Measurements from ENCODE around the gene DSC3. TPM values are rescaled to one million over a fixed set of nuclear protein-coding genes. Genes with fewer than 3 reads are reported as not detected.

The DSC3 gene
- 0.22 TPM for total RNA-seq
- long read RNA-seq: 0 reads

- no peak for DNase-seq (ENCODE audit: low spot score)
Observed at GRCh38 chr18:31042406-31043181, at the start of gene DSC3. DSC3 (minus strand) TSS chr18:31042742; CDS start chr18:31042660, 82 bp downstream.

GRCh38 chr18:31091350-31091749 lies 48.8 kb upstream of the DSC3 start:
- DNase-seq (ENCODE audit: low spot score): no peak

GRCh38 chr18:31088532-31088931 lies 46.0 kb upstream of the DSC3 start:
- no peak for DNase-seq (ENCODE audit: low spot score)

GRCh38 chr18:31079973-31080372 lies 37.4 kb upstream of the DSC3 start:
- no peak for DNase-seq (ENCODE audit: low spot score)

- no peak for DNase-seq (ENCODE audit: low spot score)
Observed at GRCh38 chr18:31077878-31078277, 35.3 kb upstream of the DSC3 start.

- DNase-seq (ENCODE audit: low spot score): no peak
Observed at GRCh38 chr18:31072175-31072574, 29.6 kb upstream of the DSC3 start.

GRCh38 chr18:31070206-31070605 lies 27.7 kb upstream of the DSC3 start:
- DNase-seq (ENCODE audit: low spot score): no peak

GRCh38 chr18:31066266-31066665 lies 23.7 kb upstream of the DSC3 start:
- DNase-seq (ENCODE audit: low spot score): no peak

GRCh38 chr18:31065036-31065773 lies 22.7 kb upstream of the DSC3 start:
- no peak for DNase-seq (ENCODE audit: low spot score)

- DNase-seq (ENCODE audit: low spot score): no peak
Observed at GRCh38 chr18:31064130-31064529, 21.6 kb upstream of the DSC3 start.

GRCh38 chr18:31061945-31062344 lies 19.4 kb upstream of the DSC3 start:
- DNase-seq (ENCODE audit: low spot score): no peak

- DNase-seq (ENCODE audit: low spot score): no peak
Observed at GRCh38 chr18:31058897-31059296, 16.4 kb upstream of the DSC3 start.

GRCh38 chr18:31057917-31058316 lies 15.4 kb upstream of the DSC3 start:
- no peak for DNase-seq (ENCODE audit: low spot score)

- DNase-seq (ENCODE audit: low spot score): no peak
Observed at GRCh38 chr18:31057051-31057450, 14.5 kb upstream of the DSC3 start.

- DNase-seq (ENCODE audit: low spot score): no peak
Observed at GRCh38 chr18:31056296-31056695, 13.8 kb upstream of the DSC3 start.

GRCh38 chr18:31050635-31051034 lies 8.1 kb upstream of the DSC3 start:
- DNase-seq (ENCODE audit: low spot score): no peak

GRCh38 chr18:31049189-31049588 lies 6.6 kb upstream of the DSC3 start:
- DNase-seq (ENCODE audit: low spot score): no peak

- DNase-seq (ENCODE audit: low spot score): no peak
Observed at GRCh38 chr18:31048216-31048615, 5.7 kb upstream of the DSC3 start.

GRCh38 chr18:31046916-31047315 lies 4.4 kb upstream of the DSC3 start:
- DNase-seq (ENCODE audit: low spot score): no peak

GRCh38 chr18:31045599-31045998 lies 3.1 kb upstream of the DSC3 start:
- DNase-seq (ENCODE audit: low spot score): no peak

GRCh38 chr18:31044926-31045325 lies 2.4 kb upstream of the DSC3 start:
- no peak for DNase-seq (ENCODE audit: low spot score)

- no peak for DNase-seq (ENCODE audit: low spot score)
Observed at GRCh38 chr18:31043709-31044108, 1.2 kb upstream of the DSC3 start.

GRCh38 chr18:31042084-31042405 lies 497 bp downstream of the DSC3 start:
- no peak for DNase-seq (ENCODE audit: low spot score)
